Stimulated activated naive CD8-positive, alpha-beta T cell treated with anti-CD3 and anti-CD28 coated beads, Interleukin-15, Interleukin-2, amounts not matched to agents 100 ng/mL and 50 ng/mL, for 24 hours (primary cell): ENCODE data around the gene TBC1D5.
A peak's percentile ranks its signal among the peaks of the same experiment; 100 is the strongest.
"Not testable (repeated sequence)": the region's sequence is repeated elsewhere in the genome, so short reads cannot be mapped to it uniquely, and the experiment has no call there.

Experiments
- H3K27ac Mint-ChIP-seq: one replicate; pipeline ENCODE4 v1.8.0; 2021; ENCODE audit warnings: mild to moderate bottlenecking, mixed read lengths
- H3K27me3 Mint-ChIP-seq: one replicate; pipeline ENCODE4 v1.8.0; 2021; ENCODE audit warnings: mixed read lengths
- H3K36me3 Mint-ChIP-seq: one replicate; pipeline ENCODE4 v1.8.0; 2021; ENCODE audit warnings: low read depth, mixed read lengths
- H3K4me1 Mint-ChIP-seq: one replicate; pipeline ENCODE4 v1.8.0; 2021; ENCODE audit warnings: low read depth, mixed read lengths
- H3K4me3 Mint-ChIP-seq: one replicate; pipeline ENCODE4 v1.8.0; 2021; ENCODE audit warnings: mild to moderate bottlenecking, mixed read lengths
- H3K9me3 Mint-ChIP-seq: one replicate; pipeline ENCODE4 v1.8.0; 2021; ENCODE audit warnings: mixed read lengths

The TBC1D5 gene

DNA sequence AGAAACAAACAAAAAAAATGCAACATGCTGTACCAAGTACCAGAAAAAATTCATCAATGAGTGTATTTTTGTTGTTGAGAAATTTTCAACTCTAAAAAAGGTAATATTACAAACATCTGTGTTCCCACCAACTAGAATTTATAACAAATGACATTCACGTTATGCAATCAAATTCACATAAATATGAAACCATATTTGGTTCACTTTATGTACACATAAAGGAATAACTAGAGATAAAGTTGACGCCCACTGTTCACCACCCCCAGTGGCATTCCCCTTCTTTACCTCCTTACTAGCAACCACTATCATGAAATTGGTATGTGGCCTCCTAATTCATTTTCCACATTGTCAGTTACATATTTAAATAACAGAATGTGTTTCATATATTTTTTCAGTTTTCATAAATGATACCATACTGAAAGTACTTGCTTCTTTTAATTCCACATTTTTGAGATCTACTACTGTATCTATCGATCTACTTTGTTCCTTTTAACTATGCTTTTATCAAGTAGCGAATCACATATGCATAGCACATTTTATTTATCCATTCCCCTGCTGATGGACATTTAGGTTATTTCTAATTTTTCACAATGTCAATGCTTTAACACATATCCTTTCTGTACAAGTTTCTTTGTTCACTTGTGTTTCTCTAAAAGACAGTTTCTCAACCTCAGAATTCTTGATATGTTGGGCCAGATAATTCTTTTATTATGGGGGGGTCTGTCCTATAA, 34.5 kb downstream of the TBC1D5 start:
- H3K9me3 Mint-ChIP-seq = peaks cover 3% of the 10 kb centered on the region
- H3K4me1 Mint-ChIP-seq = peaks cover 5% of the 10 kb centered on the region
- no peak overlapping the region for H3K4me3 Mint-ChIP-seq
- no peak overlapping the region for H3K27ac Mint-ChIP-seq
- no peaks in the 10 kb centered on the region for H3K27me3 Mint-ChIP-seq
- peaks cover 22% of the 10 kb centered on the region for H3K36me3 Mint-ChIP-seq

DNA sequence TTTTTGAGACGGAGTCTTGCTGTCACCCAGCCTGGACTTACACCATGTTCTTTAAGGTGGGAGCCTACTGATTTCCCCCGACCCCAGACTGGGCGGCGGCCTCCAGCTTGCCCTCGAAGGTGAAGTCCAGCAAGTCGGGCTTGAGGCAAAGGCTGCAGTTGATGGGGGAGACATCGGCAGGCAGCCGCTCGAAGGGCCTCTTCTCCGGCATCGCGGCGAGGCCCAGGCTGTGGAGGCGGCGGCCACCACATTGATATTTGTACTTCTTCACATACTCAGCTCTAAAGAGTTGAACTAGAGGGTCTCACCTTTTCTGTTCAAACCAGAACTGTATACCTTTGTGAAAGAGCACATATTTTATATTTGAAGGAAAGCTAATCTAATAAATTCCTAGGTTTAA, 36.4 kb downstream of the TBC1D5 start:
- H3K9me3 Mint-ChIP-seq, H3K27me3 Mint-ChIP-seq, H3K4me3 Mint-ChIP-seq, H3K4me1 Mint-ChIP-seq, H3K27ac Mint-ChIP-seq: not testable (repeated sequence)
- peaks cover 24% of the 10 kb centered on the region for H3K36me3 Mint-ChIP-seq

DNA sequence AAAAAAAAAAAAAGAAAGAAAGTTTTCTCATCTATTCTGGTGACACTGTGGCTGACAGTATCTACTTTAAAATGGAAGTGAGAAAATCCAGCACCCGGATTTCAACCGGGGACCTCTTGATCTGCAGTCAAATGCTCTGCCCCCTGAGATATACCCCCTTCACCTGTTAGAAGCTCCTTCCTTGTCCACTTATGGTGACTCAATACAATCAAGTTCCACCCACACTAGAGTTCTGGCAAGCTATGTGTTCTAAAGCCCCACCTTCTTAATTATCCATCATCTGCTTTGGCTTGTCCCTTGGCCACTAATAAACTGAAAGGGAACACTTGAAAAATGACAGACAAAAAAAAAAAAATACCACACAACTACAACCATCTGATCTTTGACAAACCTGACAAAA, 42.6 kb downstream of the TBC1D5 start:
- peaks cover 28% of the 10 kb centered on the region for H3K4me1 Mint-ChIP-seq
- H3K4me3 Mint-ChIP-seq, H3K9me3 Mint-ChIP-seq, H3K27ac Mint-ChIP-seq, H3K27me3 Mint-ChIP-seq: not testable (repeated sequence)
- peaks cover 32% of the 10 kb centered on the region for H3K36me3 Mint-ChIP-seq

DNA sequence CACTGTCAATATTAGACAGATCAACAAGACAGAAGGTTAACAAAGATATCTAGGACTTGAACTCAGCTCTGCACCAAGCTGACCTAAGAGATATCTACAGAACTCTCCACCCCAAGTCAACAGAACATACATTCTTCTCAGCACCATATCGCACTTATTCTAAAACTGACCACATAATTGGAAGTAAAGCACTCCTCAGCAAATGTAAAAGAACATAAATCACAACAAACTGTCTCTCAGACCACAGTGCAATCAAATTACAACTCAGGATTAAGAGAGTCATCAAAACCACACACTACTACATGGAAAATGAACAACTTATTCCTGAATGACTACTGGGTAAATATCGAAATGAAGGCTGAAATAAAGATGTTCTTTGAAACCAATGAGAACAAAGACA, 46.8 kb downstream of the TBC1D5 start:
- not testable (repeated sequence) for H3K27me3 Mint-ChIP-seq, H3K9me3 Mint-ChIP-seq, H3K4me3 Mint-ChIP-seq
- peaks cover 37% of the 10 kb centered on the region for H3K4me1 Mint-ChIP-seq
- peak overlapping the region; percentile 31 for H3K27ac Mint-ChIP-seq
- H3K36me3 Mint-ChIP-seq = peaks cover 31% of the 10 kb centered on the region

DNA sequence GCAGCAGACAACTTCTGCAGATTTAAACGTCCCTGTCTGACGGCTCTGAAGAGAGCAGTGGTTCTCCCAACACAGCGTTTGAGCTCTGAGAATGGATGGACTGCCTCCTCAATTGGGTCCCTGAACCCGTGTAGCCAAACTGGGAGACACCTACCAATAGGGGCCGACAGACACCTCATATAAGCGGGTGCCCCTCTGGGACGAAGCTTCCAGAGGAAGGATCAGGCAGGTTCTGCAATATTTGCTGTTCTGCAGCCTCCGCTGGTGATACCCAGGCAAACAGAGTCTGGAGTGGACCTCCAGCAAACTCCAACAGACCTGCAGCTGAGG, 48.8 kb downstream of the TBC1D5 start:
- not testable (repeated sequence) for H3K9me3 Mint-ChIP-seq, H3K27me3 Mint-ChIP-seq, H3K4me3 Mint-ChIP-seq, H3K27ac Mint-ChIP-seq
- Mint-ChIP-seq H3K4me1 (peaks cover 37% of the 10 kb centered on the region), H3K36me3 (peaks cover 28% of the 10 kb centered on the region)

DNA sequence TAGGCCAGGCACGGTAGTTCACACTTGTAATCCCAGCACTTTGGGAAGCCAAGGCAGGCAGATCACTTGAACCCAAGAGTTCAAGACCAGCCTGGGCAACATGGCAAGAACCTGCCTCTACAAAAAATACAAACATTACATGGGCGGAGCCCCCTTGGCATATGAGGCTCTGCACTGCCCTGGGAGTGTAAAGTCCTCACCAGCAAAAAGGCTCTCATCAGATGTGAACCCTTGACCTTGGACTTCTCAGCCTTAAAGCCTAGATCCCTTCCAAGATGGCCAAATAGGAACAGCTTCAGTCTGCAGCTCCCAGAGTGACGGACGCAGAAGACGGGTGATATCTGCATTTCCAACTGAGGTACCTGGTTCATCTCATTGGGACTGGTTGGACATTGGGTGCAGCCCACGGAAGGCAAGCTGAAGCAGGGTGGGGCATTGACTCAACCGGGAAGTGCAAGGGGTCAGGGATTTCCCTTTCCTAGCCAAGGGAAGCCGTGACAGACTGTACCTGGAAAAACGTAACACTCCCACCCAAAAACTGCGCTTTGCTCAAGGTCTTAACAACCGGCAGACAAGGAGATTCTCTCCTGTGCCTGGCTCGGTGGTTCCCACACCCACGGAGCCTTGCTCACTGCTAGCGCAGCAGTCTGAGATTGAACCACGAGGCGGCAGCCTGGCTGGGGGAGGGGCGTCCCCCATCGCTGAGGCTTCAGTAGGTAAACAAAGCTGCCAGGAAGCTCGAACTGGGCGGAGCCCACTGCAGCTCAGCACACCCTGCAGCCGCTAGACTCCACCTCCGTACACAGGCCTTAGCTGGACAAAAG, 49.4 kb downstream of the TBC1D5 start:
- not testable (repeated sequence) for H3K27ac Mint-ChIP-seq, H3K9me3 Mint-ChIP-seq, H3K4me3 Mint-ChIP-seq, H3K27me3 Mint-ChIP-seq
- peaks cover 37% of the 10 kb centered on the region for H3K4me1 Mint-ChIP-seq
- peaks cover 28% of the 10 kb centered on the region for H3K36me3 Mint-ChIP-seq

DNA sequence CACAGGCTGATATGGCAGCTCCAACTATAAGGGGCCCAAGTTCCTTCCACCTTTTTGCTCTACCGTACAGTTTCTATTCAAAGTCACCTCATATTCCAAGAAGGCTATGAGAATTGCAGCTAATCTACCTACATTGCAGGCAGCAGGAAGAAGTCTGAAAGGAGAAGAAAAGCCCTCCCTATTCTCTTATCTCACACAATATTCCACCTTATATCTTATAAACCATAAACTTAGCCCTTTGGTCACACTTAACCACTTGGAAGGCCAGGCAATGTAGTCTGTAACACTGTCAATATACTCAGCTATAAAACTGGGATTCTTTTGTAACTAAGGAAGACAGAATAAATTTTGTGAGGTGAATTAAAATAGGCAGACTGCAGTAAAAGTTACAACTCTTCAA, 54.9 kb downstream of the TBC1D5 start:
- Mint-ChIP-seq H3K27me3 (no peaks in the 10 kb centered on the region), H3K4me3 (no peak overlapping the region), H3K36me3 (no peaks in the 10 kb centered on the region), H3K4me1 (peaks cover 2% of the 10 kb centered on the region), H3K9me3 (no peaks in the 10 kb centered on the region), H3K27ac (no peak overlapping the region)

DNA sequence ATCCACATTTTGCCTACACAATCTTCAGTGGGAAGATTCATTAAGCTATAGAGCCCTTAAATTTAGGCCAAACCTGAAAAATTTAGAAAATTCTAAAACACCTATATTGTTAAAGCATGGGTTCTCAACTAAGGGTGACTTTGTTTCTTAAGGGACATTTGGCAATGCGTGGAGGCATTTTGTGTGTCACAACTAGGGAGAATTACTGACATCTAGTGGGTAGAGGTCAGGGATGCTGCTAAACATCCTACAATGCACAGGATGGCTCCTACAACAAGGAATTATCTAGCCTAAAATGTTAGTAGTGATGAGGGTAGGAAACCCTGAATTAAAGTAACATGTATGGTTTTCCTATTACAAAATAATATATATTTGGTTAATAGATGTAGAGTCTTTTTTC, 55.8 kb downstream of the TBC1D5 start:
- H3K36me3 Mint-ChIP-seq = no peaks in the 10 kb centered on the region
- H3K4me3 Mint-ChIP-seq = no peak overlapping the region
- H3K9me3 Mint-ChIP-seq = no peaks in the 10 kb centered on the region
- peaks cover 2% of the 10 kb centered on the region for H3K4me1 Mint-ChIP-seq
- no peaks in the 10 kb centered on the region for H3K27me3 Mint-ChIP-seq
- H3K27ac Mint-ChIP-seq = no peak overlapping the region

DNA sequence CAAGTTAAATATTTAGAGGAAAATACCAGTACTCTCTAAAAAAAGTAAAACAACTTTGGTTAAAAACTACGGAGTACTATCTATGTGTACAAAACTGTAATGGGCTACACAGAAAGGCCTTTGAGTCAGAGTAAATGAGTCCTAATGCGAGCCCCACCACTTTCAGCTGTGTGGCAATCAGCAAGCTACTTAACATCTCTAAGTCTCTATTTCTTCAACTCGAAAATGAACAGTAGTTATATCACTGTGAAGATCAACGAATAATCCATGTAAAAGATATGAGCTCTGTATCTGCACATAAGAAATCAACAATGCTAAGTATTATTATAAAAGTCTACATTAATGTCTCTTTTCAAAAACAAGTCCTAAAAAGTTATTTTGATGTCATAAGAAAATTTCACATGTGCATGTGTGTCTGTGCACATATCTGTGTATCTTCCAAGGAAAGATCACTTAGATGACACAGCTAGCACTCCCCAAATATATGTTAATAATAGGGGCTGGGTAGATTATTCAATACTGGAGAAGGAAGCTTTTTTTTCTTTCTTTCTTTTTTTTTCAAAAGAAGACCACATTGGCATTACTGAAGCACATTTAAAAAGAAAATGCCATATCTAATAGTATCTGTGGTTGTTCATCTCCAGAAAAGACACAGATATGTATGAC, 58.8 kb downstream of the TBC1D5 start:
- no peaks in the 10 kb centered on the region for H3K9me3 Mint-ChIP-seq
- H3K27me3 Mint-ChIP-seq = no peaks in the 10 kb centered on the region
- H3K36me3 Mint-ChIP-seq = no peaks in the 10 kb centered on the region
- peaks cover 4% of the 10 kb centered on the region for H3K4me1 Mint-ChIP-seq
- H3K4me3 Mint-ChIP-seq = no peak overlapping the region
- no peak overlapping the region for H3K27ac Mint-ChIP-seq

DNA sequence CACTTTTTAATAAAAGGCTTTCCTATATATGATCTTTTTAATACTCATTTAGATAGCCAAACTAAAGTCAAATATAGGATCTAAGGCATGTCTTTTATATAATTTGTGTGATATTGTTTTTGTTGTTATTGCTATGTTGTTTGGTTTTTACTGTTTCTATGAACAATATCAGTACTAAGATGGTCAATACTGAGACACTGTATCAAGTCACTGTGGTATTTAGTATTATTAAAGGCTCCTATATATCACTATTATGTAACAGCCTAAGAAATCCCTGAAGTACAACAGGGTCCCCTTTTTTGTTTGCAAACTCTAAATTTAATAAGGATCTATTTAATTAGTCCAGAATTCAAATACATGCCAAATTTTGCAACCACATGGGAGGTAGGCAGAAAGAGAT, 61.9 kb downstream of the TBC1D5 start:
- Mint-ChIP-seq H3K27me3 (no peaks in the 10 kb centered on the region), H3K36me3 (no peaks in the 10 kb centered on the region), H3K27ac (no peak overlapping the region), H3K9me3 (no peaks in the 10 kb centered on the region), H3K4me1 (peaks cover 15% of the 10 kb centered on the region), H3K4me3 (no peak overlapping the region)

DNA sequence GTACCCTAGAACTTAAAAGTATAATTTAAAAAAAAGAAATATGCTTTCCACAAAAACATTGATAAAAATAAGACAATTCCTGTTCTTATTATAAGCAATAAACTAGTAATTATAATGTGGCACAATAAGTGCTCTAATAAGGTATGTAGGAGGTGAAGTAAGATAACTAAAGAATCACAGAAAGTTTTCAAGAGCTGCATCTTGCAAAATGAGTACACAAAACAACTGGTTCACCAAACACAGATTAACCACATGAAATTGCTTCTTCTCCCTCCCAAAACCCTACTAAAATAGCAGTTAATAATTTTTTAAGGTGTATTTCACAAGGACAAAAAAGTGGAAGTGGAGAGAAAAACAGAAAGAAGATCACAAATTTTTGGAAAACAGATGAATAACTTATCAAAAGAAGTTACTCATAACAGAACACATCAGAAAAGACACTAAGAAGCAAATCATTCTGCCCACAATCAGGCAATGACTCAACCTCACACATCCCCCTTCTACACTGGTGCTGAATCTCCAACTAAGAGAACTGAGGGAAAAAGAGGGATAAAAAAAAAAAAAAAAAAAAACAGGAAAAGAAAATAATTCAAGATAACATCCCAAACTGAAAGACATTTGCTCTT, 64.2 kb downstream of the TBC1D5 start:
- no peaks in the 10 kb centered on the region for H3K9me3 Mint-ChIP-seq
- H3K4me3 Mint-ChIP-seq = no peak overlapping the region
- H3K27ac Mint-ChIP-seq = no peak overlapping the region
- no peaks in the 10 kb centered on the region for H3K27me3 Mint-ChIP-seq
- H3K4me1 Mint-ChIP-seq = peaks cover 15% of the 10 kb centered on the region
- H3K36me3 Mint-ChIP-seq = no peaks in the 10 kb centered on the region

DNA sequence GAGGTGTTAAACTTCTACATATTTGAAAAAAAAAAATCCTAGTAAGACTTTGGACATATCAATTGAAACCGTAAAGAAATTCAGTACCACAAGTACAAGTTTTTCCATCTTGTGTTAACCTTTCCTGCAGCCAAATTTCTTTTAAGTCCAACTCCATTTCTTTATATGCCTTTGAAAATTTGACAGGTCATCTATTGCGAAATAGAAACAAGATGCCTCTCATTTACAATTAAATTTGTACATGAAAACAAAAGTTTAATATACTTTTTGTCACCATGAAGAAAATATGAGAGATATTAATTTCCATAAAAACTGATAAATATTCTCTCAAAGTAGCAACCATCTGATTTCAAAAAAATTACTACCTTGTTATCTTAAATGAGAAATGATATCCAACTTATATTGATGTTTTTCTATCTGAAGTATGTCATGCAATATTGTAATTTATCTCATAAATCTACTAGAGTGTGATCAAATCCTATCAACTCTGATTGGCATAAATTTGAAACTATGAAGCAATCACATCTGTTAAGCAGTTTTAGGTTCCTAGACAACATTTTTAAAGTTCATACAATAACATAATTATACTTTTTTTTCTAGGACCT, 68.2 kb downstream of the TBC1D5 start:
- Mint-ChIP-seq H3K27me3 (no peaks in the 10 kb centered on the region), H3K4me1 (peaks cover 15% of the 10 kb centered on the region), H3K4me3 (no peak overlapping the region), H3K36me3 (peaks cover 21% of the 10 kb centered on the region), H3K9me3 (peaks cover 8% of the 10 kb centered on the region), H3K27ac (no peak overlapping the region)

DNA sequence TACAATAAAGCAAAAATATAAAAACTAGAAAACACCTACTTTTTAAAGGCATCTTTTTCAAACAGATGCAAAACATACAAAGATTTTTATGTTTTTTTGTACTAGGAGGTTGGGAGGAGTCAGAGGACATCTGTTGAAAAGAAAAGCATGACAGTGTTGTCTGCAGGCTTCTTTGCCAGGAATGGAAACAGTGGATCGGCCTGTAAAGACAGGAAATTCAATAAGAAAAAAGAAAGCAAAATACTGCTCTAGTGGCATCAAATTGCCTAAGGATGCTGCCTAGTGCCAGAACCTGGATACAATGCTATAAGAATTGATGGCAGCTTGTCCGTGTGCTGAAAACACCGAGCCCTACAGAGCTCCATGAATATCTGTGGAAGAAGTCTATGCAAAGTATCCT, 69.9 kb downstream of the TBC1D5 start:
- Mint-ChIP-seq H3K9me3 (peaks cover 10% of the 10 kb centered on the region), H3K27me3 (no peaks in the 10 kb centered on the region), H3K36me3 (peaks cover 26% of the 10 kb centered on the region), H3K4me3 (no peak overlapping the region), H3K27ac (no peak overlapping the region), H3K4me1 (no peaks in the 10 kb centered on the region)

DNA sequence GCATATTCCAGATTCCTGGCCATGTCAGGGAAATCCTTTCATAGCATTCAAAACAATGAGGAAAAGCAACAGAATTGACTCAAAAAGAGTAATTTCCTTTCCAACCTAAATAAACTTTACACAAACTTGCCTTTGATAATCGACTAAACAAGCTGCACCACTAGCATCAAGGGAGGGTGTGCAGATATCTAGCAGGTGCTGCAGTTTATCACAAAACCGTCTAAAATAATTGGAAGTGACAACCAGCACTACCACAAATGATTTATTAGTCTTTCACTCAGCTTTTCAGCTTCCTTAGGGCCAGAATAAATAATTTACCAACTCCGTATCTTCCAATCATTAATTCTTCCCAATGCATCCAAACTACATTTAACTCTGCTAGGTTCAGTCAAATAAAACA, 71.7 kb downstream of the TBC1D5 start:
- Mint-ChIP-seq H3K9me3 (peaks cover 10% of the 10 kb centered on the region), H3K27ac (no peak overlapping the region), H3K36me3 (peaks cover 26% of the 10 kb centered on the region), H3K27me3 (no peaks in the 10 kb centered on the region), H3K4me1 (no peaks in the 10 kb centered on the region), H3K4me3 (no peak overlapping the region)

DNA sequence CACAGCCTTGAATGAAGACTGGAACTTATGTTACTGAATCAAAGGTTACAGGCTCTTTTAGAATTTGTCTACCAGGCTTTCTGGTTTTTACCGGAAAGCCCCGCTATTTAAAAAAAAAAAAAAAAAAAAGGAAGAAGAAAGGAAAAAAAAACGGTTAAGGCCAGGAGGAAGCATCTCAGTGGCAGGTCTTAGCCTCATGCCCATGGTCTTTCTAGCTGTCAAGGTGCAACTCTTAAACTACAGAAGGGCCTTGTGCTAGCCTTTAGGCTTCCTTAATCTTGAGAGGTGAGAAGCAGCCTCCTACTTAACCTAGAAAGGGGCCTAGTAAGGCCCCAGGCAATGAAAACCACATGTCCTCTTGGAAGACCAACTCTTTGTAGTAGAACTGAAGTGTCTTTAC, 77.5 kb downstream of the TBC1D5 start:
- Mint-ChIP-seq H3K9me3 (peaks cover 3% of the 10 kb centered on the region), H3K4me1 (peaks cover 14% of the 10 kb centered on the region), H3K27ac (no peak overlapping the region), H3K36me3 (peaks cover 5% of the 10 kb centered on the region), H3K27me3 (no peaks in the 10 kb centered on the region), H3K4me3 (no peak overlapping the region)
